H7 (cell line): Measurements from ENCODE around the gene PRDM15. TPM values are rescaled to one million over a fixed set of nuclear protein-coding genes. Genes with fewer than 3 reads are reported as not detected.

Source experiments
- DNase-seq: peaks from one replicate; pipeline ENCODE4 v3.0.0; 2012
- H3K27me3 ChIP-seq: 2 replicates; pipeline ENCODE4 v1.6.0; 2011; ENCODE audit warnings: mild to moderate bottlenecking, low read length; ENCODE audit not compliant: control insufficient read depth, insufficient read depth
- H3K36me3 ChIP-seq: replicated peaks from 2 replicates; pipeline ENCODE4 v1.5.1; 2011; ENCODE audit warnings: low read length; ENCODE audit not compliant: control insufficient read depth, insufficient read depth
- H3K4me3 ChIP-seq: 2 replicates; pipeline ENCODE4 v1.5.1; 2011; ENCODE audit warnings: low read depth, mild to moderate bottlenecking, control low read depth, low read length, moderate library complexity; ENCODE audit not compliant: insufficient read depth
- total RNA-seq: library from RNA; depleted of rRNA; stranded (reverse); fragments of >200 nt; shearing (Covaris generic); gene quantifications from 2 replicates; pipeline ENCODE4 v1.2.3, GENCODE V29; 2014

Gene PRDM15
- total RNA-seq, 1 experiment from 2014 or later = 6.7 TPM

DNA sequence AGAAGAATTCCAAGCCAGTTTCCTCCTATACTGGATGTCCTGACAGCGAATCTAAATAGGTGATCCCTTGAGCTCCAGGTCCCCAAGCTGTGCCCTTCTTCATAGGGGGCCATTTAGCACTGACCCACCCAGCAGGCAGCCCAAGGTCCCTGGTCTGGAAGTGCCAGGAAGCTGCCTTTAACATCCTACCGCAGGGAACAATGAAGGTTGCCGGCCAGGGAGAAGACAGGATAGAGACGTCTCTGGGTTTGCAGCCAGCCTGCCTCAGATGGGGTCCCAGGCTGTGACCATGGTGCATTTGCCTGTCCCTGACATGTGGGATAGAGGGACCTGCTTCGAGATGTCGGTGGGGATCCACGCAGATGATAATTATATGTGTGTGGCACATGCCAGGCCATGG is 109.6 kb downstream of the PRDM15 start:
- no peak for DNase-seq
- no peak overlapping the region for H3K4me3 ChIP-seq
- H3K36me3 ChIP-seq = no peaks in the 10 kb centered on the region
- H3K27me3 ChIP-seq = peaks cover 65% of the 10 kb centered on the region

DNA sequence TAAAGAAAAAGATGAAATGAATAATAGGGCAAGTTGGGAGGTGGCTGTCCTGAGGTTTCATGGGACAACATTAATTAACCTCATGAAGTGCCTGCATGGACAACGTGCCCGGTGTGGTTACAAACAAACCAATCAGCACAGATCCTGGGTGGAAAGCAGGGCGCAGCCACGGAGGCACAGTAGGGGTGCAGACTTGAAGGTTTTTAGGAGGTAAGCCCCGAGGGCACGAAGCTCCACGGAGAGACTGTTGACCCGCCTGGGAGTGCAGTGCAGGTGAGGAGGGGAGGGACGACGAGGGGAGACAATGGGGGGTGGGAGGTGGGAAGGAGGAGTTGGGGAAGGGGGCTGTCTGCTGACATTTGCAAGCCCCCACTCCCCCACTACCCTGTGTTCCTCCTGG is 110.0 kb downstream of the PRDM15 start:
- DNase-seq = peak; percentile 33
- H3K36me3 ChIP-seq = no peaks in the 10 kb centered on the region
- H3K4me3 ChIP-seq = peak overlapping the region; percentile 16
- H3K27me3 ChIP-seq = peaks cover 69% of the 10 kb centered on the region

DNA sequence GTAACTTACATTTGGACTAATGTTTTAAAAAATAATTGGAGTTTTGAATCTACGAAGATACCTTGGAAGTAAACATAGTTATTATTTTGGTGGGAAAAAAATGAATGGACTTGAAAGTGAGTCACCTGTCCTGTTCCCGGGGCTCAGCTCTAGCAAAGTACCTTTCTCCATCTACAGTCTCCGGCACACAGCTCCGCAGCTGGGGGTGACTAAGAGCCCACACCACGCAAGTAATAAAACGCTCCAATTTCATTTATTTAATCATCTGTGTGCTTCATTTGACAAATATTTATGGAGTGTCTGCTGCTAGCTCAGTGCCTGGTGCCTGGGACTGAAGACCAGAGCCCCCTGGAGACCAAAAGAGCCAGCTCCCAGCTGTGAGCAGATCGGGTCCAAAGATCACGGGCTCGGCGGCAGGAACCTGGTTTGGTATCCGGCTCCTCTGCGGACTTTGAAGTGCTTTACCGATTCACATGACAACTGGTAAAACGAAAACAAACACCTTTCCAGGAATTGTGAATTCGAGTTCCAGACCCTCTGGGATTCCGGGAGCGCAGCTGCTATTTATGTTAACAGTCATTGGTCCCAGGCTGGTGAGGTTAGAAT is 110.6 kb downstream of the PRDM15 start:
- H3K4me3 ChIP-seq = peak overlapping the region; percentile 16

DNA sequence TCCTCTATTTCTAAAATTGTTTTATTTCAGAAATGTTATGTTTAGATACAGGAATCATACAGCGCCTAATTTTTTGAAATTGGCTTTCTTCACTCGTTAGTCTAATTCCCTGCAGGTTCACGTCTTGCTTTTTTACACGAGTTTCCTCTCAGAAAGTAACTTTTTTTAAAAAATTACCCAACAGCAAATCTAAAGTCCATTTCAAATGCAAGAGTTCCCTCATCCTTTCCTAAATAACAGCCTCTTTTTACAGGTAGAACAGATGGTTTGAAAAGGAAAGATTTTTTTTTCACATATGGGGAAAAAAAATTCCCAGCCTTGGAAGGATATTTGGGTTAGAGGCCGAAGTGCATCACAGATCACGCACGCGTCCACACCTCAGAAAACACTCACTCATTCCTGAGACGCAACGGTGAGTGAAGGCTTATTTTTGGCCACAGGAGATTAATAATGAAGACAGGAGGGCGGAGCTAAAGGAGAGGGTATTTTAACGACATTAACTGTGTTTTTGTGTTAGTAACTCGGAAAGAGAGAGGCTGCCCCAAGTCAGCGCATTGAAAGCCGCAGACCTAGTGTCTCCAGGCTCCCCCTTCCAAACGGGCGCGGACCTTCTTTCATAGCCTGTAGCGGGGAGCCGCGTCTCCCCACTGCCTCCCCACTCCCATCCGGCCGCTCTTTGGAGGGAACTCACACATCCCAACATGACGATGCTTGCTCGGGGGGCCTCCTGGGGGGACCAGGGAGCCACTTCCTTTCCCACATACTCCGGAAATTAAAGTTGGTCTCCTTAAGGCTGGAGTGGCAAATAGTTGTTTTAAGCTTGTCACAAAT is 111.3 kb downstream of the PRDM15 start:
- DNase-seq = peak; percentile 66
- Histone ChIP-seq H3K27me3 (peaks cover 82% of the 10 kb centered on the region), H3K36me3 (no peaks in the 10 kb centered on the region), H3K4me3 (peak overlapping the region; percentile 17)

More for the DNA sequence above, 110.6 kb downstream of the PRDM15 start:
- Histone ChIP-seq H3K36me3 (no peaks in the 10 kb centered on the region), H3K27me3 (peaks cover 74% of the 10 kb centered on the region)
- DNase-seq = peak; percentile 80

DNA sequence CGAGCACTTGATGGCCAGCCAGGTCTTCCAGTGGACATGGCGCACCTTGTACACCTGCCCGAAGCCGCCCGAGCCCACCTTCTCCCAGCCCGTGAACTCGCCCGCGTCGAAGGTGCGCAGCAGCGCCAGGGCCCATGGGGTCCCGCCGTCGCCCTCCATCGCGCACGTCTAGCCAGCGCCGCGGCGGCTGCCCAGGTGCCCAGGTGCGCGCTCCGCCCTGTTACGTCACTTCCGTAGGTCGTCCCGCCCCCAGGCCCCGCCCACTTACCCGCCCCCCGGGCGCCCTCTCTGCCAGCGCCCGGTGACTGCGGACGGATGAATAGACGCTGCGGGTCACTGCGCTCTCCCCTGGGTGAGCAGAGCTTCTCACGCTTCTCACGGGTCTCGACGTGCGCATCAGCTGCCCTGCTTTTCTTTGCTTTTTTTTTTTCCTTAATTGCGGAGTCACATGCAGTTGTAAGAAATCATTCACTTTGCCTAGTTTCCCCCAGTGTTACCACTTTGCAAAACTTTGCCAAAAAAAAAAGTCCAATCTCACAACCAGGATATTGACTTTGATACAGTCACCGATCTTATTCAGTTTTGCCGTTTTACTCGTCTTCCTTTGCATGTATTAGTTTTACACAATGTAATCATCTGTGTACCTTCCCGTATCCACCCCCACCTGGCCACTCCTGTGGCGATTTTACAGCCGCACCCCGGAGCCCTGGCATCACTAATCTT is 112.1 kb downstream of the PRDM15 start, which contains the start of gene RIPK4:
RIPK4 (minus strand) TSS at position 170 of the 723 bp plus-strand sequence; CDS start at position 159, 11 bp downstream.
- Histone ChIP-seq H3K36me3 (no peaks in the 10 kb centered on the region), H3K4me3 (peak within 1 kb of the TSS; percentile 68), H3K27me3 (peaks cover 84% of the 10 kb centered on the region)
- DNase-seq = peak; percentile 98

DNA sequence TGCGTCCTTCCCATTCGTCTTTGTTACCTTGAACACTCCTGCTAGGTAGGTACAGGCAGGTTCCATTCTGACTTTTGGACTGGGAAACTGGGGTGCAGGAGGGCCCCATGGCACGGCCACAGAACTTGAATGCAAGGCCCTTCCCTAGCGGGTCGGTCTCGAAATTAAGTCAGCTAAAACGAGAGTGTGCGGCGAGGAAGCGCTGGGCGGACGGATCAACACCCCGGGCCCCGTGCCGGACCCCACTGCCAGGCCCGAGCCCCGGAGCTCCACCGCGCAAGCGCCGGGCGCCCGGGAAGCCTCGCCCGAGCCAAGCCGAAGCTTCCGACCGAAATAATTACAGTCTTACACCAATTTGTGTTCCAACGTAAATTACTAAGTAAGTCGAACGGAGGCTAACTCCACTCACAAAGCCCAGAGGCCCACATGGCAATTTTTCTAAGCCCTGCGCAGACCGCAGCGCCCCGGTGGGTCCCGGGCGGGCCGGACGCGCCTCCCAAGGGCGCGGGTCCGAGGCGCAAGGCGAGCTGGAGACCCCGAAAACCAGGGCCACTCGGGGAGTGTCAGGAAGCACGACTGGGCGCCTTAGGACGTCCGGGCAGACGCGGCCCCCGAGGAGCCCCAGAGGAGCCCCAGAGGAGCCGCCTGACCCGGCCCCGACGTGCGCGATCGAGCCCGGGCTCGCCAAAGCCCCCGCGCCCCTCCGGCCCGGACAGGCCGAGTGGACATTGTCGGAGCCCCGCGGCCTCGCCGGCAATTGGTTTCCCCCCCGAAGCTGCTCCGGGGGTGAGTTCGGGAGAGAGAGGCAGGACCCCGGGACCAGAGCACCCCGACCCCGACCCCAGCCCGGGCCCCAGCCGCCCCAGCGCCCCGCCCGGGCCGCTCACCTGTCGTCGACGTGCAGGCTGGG is 112.9 kb downstream of the PRDM15 start:
- Histone ChIP-seq H3K4me3 (peak overlapping the region; percentile 68), H3K27me3 (peaks cover 85% of the 10 kb centered on the region), H3K36me3 (no peaks in the 10 kb centered on the region)
- peak; percentile 85 for DNase-seq

DNA sequence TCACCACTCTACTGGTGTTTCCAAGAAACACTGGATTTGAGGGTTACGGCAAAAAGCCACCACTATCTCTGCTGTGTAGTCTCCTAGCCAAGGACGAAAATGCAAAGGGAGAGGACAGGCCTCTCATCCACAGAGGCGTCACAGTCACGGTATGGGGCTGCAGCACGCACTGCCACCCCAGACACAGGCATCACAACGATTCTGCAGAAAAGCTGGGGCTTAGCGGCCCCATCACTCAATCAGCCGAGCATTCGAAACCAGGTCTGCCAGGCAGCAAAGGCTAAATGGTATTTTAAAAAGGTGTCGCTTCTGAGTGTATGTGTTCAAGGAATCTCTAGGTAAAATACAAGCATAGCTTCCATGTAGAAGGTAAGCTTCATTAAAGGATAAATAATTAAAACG is 113.7 kb downstream of the PRDM15 start:
- Histone ChIP-seq H3K4me3 (no peak overlapping the region), H3K36me3 (no peaks in the 10 kb centered on the region), H3K27me3 (peaks cover 84% of the 10 kb centered on the region)
- peak; percentile 51 for DNase-seq

DNA sequence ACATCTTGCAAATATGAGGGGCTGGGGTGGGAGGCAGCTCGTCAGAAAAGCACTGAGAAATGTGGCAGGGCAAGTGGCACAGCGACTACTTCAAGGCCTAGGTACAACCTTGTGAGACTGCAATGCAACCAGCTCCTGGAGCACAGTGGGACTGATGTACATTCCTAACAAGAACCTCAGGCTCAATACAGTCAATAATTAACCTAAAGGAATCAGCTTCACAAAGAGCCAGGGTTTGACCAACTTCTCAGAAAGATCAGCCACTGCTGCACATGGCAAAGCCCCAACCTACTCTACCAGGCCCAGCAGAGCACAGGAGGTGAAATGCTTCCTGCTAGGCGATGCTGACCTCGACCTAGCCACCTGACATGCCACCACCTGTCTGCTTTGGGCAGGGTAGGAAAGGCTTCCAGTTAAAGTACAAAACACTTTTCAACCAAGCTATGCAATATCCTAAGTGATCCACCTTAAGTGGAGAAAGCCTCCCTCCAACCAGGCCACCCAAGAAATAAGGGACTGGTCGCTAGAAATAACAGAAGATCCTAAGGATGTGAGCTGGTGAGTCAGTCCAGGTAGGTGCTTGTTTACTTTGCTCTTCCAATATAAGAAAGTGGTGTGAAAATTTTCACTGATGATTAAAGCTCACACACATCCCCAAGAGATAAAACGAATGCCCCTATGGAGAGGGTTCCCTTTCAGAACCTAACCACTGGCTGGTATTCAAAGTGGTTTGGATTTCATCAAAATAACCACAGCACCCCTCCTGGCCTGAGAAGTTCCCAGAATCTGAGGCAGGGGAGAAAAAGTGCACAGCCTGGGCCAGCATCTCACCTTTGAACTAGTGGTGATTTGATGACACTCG is 114.4 kb downstream of the PRDM15 start:
- peak; percentile 43 for DNase-seq
- Histone ChIP-seq H3K4me3 (no peak overlapping the region), H3K27me3 (peaks cover 85% of the 10 kb centered on the region), H3K36me3 (no peaks in the 10 kb centered on the region)

DNA sequence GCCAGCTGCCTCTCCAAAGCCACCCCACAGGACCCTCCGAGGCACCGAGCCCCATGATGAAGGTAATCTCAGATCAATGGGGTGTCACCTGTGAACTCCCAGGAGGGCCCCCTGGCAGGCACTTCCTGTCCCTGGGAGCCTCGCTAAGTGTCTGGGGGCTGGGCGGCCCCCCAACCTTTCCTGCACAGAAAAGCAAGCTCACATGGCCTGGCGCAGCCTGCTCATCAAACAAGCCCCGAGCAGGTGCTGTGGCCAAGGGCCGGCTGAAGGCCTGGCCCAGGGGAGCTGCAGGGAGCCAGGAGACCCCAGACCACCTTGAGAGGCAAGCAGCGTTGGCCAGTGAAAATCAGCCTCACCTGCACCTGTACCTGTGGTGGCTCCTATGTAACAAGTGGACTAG is 115.1 kb downstream of the PRDM15 start:
- Histone ChIP-seq H3K36me3 (no peaks in the 10 kb centered on the region), H3K4me3 (no peak overlapping the region), H3K27me3 (peaks cover 78% of the 10 kb centered on the region)
- DNase-seq = no peak

DNA sequence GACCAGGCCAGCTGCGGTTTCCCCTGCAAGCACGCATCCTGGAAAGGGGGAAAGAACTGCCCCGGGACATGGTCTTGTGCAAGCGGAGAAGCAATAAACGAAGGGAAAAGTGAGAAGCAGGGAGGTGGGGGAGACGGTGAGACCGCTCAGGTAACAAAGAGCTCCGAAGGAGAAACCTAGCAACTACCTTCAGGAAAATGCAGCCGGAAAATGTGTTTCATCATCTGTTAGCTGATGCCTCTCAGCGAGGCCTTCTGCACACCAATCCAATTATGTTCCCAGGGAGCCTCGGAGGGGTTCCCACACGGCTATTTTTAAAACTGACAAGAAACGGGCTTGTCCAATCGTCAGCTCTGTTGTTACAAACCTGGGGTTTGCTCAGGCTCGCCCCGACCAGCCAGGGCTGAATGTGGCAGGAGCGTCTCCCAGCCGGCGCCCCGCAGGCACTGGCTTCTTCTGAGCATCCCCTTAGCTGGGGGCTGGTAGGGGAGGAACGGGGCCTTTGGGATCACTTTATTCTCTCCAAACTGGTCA is 115.7 kb downstream of the PRDM15 start:
- DNase-seq = peak; percentile 81
- Histone ChIP-seq H3K27me3 (peaks cover 73% of the 10 kb centered on the region), H3K36me3 (no peaks in the 10 kb centered on the region), H3K4me3 (peak overlapping the region; percentile 8; the same call in 1 of the 2 replicates)

DNA sequence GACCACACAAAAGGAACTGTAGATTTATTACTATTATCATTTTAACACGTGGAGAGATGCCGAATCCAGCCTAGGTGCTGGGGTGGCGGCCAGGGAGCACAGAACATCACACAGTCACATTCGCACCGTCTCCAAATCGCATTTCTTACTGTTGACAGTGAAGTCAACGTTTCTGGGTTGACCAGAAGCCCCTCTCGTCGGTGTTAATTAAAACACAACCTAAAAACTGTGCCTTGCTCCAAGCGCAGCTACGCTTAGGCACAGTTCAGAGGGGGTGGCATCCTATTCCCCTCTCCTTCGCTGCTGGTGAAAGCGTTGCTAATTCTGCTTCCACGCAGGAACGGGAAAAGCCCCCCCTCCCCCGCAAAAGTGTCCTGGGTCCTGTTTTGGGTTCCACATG is 116.4 kb downstream of the PRDM15 start:
- DNase-seq = peak; percentile 50
- peaks cover 66% of the 10 kb centered on the region for H3K27me3 ChIP-seq
- no peak overlapping the region for H3K4me3 ChIP-seq
- H3K36me3 ChIP-seq = no peaks in the 10 kb centered on the region

DNA sequence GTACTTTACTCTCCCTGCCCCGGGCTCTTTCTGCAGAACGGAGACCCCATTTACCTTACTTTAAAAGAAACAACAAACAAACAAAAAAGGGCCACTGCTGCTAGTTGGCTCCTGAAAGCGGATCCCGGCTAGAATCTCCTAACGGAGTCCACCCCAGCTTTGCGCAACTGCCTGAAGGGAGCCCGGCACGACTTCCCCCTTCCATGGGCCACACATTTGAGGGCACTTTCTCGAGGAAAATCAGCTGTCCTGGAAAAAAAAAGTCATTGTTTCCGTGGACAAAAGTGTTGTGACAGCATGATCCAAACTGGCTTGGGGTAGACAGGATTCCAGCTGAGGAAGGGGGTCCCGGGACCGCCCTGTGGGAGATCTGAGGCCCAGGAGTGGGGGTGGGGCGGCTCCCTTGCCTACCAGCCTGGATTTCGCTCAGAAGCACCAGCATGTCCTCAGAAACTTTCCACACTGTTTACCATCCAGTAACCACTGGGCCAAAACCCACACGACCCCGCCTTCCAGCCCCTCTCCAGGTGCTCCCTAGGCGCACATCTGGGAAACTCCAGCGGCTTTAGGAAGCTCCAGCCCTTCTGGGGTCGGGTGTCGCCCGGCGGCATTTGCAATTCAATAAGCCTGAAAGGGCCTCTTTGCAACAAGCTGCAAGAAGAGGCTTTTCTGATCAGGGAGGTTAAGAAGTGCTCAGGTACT is 117.1 kb downstream of the PRDM15 start:
- Histone ChIP-seq H3K4me3 (peak overlapping the region; percentile 40), H3K27me3 (peaks cover 60% of the 10 kb centered on the region), H3K36me3 (no peaks in the 10 kb centered on the region)
- DNase-seq = peak; percentile 91
